LNCaP clone FGC (cell line): ENCODE results near the gene SMYD4.
"Not testable (repeated sequence)": the region's sequence is repeated elsewhere in the genome, so short reads cannot be mapped to it uniquely, and the experiment has no call there.

Experiments used
- DNase-seq: peaks from one replicate; pipeline ENCODE4 v3.0.0-alpha.2; 2011; ENCODE audit warnings: low read depth
- H3K4me3 ChIP-seq: 2 replicates; pipeline ENCODE4 v1.5.1; 2011; ENCODE audit warnings: mild to moderate bottlenecking, low read depth, low read length, control low read depth
- TF ChIP-seq, protein P1 (sequence below): IDR thresholded peaks from 2 replicates; pipeline ENCODE4 v1.5.1; 2012; ENCODE audit warnings: mild to moderate bottlenecking; ENCODE audit not compliant: control insufficient read depth, insufficient read depth; ENCODE audit errors: extremely low read depth

Gene SMYD4

DNA sequence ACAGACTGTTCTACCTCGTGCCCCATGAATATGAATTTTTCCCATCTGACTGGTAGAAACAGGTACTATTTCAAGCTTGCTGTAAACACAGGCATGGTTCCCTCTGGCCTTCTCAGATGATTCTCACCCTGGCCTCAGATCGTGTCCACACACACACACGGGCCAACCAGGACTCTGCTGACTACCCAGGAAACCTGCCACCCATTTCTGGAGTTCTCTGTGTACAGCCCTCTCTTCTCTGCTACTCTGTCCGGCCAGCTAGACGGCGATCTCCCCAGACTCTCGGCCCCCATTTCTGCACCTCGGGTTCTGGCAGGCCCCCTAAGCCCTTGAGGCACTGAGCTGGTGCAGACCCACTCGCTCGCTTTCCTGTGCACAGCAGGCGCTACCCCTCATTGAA is 31.3 kb upstream of the SMYD4 start:
- no peak overlapping the region for H3K4me3 ChIP-seq
- DNase-seq = no peak
- TF ChIP-seq, protein P1, sequence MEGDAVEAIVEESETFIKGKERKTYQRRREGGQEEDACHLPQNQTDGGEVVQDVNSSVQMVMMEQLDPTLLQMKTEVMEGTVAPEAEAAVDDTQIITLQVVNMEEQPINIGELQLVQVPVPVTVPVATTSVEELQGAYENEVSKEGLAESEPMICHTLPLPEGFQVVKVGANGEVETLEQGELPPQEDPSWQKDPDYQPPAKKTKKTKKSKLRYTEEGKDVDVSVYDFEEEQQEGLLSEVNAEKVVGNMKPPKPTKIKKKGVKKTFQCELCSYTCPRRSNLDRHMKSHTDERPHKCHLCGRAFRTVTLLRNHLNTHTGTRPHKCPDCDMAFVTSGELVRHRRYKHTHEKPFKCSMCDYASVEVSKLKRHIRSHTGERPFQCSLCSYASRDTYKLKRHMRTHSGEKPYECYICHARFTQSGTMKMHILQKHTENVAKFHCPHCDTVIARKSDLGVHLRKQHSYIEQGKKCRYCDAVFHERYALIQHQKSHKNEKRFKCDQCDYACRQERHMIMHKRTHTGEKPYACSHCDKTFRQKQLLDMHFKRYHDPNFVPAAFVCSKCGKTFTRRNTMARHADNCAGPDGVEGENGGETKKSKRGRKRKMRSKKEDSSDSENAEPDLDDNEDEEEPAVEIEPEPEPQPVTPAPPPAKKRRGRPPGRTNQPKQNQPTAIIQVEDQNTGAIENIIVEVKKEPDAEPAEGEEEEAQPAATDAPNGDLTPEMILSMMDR = no peak

DNA sequence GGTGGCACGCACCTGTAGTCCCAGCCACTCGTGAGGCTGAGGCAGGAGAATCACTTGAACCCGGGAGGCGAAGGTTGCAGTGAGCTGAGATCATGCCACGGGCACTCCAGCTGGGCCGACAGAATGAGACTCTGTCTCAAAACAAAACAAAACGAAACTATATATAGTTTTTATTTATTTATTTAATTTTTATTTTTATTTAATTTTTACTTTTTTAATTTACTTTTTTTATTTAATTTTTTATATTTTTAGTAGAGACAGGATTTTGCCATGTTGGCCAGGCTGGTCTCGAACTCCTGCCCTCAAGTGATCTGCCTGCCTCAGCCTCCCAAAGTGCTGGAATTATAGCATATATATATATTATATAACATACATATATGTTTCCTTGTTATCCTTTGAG is 26.8 kb upstream of the SMYD4 start:
- not testable (repeated sequence) for H3K4me3 ChIP-seq, DNase-seq

DNA sequence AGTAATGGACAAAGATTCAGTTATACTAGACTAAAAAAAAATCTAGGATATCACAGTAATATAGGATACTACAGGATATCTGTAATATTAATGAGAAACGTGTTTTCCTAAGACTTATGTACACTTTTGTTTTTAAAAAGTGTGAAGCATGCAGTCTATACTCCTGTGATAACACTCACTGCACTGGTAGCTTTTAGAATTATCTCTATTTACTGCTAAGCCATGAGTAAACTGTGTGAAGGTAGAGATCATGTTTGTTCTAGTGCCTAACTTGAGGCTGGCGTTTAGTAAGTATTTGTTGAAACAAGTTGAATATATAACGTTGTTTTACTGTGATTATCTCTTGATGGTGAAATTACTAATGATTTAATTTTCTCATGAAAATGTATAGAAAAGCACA is 24.0 kb upstream of the SMYD4 start:
- no peak for DNase-seq
- no peak overlapping the region for H3K4me3 ChIP-seq
- TF ChIP-seq, protein P1 = no peak

DNA sequence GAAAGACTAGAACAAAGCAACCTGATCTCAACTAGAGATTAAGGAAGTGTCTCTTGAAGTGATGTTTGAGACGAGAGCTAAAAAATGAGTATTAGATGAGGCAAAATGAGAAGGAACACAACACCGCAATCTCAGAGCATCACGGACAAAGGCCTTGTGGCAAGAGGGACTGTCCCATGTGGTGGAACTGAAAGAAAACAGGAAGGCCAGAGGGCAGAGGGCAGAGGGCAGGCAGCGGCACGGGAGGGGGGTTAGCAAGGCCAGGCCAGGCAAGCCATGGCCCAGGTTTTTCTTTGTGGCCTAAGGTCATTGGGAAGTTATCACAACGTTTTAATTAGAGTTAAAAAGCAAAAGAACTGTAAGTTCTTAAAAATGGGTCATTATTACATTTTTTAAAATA is 22.6 kb upstream of the SMYD4 start:
- H3K4me3 ChIP-seq = no peak overlapping the region
- DNase-seq = no peak
- TF ChIP-seq, protein P1 = no peak

DNA sequence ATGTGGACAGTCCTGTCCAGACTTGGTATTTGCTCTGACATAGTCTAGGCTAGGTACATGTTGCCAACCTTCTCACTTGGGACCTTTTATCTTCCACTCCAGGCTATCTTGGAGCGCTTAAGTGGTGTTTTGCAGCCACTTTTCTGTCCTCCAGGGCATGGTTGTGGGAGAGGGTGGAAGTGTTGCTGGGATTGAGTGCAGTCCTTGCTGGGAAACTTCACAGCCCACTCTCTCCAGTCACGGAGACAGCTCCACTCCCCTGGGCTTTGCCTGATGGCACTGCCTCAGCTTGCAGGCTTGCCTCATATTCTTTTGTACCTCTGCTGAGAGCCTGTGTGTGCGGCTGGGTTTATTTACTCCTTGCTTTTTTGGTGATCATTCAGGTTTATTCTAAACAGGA is 17.5 kb upstream of the SMYD4 start:
- H3K4me3 ChIP-seq = no peak overlapping the region
- no peak for DNase-seq
- TF ChIP-seq, protein P1 = no peak

DNA sequence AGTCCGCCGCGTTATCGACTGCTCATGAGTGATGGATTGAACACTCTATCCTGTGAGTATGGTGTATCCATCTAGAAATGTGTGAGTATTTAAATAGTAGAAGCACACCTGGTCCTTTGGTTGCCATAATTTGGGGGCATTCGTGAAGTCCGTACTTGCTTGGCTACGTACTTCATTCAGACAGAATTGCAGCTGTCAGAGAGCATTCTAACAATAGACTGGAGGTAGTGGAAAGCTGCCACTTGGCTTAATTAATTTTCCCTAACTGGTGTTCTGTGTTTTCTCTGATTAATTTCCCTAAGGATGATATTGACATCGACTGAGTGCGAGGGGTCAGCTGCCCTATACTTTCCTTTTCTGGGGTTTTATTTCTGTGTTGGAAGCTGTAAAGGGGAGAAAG is 14.2 kb upstream of the SMYD4 start:
- no peak overlapping the region for H3K4me3 ChIP-seq
- TF ChIP-seq, protein P1 = no peak
- DNase-seq = no peak

DNA sequence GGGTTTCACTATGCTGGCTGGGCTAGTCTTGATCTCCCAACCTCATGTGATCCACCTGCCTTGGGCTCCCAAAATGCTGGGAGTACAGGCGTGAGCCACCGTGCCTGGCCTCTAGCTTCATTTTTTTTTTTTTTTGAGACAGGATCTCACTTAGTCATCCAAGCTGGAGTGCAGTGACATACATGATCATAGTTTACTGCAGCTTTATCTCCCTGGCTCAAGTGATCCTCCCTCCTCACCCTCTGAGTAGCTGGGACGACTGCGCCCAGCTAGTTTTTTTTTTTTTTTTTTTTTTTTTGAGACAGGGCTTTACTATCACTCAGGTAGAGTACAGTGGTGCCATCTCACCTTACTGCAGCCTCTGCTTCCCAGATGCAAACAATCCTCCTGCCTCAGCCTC is 9.8 kb upstream of the SMYD4 start:
- DNase-seq = no peak
- TF ChIP-seq, protein P1 = no peak
- H3K4me3 ChIP-seq = no peak overlapping the region
